GM10847 (cell line): Measurements from ENCODE around the gene ARIH1.

ENCODE experiments used
- POLR2A ChIP-seq: IDR thresholded peaks from 2 replicates; pipeline ENCODE4 v1.6.1; 2011; ENCODE audit not compliant: insufficient read length; ENCODE audit errors: extremely low read depth

Gene ARIH1

GRCh38 chr15:72560458-72560857, 86.3 kb downstream of the ARIH1 start:
- TF ChIP-seq POLR2A = no peak

GRCh38 chr15:72562386-72562785, 88.3 kb downstream of the ARIH1 start:
- no peak for TF ChIP-seq POLR2A

- no peak for TF ChIP-seq POLR2A
Measured at GRCh38 chr15:72562878-72563277, 88.7 kb downstream of the ARIH1 start.

GRCh38 chr15:72564091-72564490, 90.0 kb downstream of the ARIH1 start:
- TF ChIP-seq POLR2A = no peak

GRCh38 chr15:72566973-72567372, 92.8 kb downstream of the ARIH1 start:
- no peak for TF ChIP-seq POLR2A

GRCh38 chr15:72570059-72570458, 95.9 kb downstream of the ARIH1 start:
- TF ChIP-seq POLR2A = no peak

- no peak for TF ChIP-seq POLR2A
Measured at GRCh38 chr15:72579814-72580213, 105.7 kb downstream of the ARIH1 start.

- TF ChIP-seq POLR2A = no peak
Measured at GRCh38 chr15:72584006-72584405, 109.9 kb downstream of the ARIH1 start.

GRCh38 chr15:72585025-72585424, 110.9 kb downstream of the ARIH1 start:
- no peak for TF ChIP-seq POLR2A

GRCh38 chr15:72585476-72586058, 111.4 kb downstream of the ARIH1 start:
- TF ChIP-seq POLR2A = no peak

GRCh38 chr15:72588096-72588495, 114.0 kb downstream of the ARIH1 start:
- no peak for TF ChIP-seq POLR2A

- TF ChIP-seq POLR2A = no peak
Measured at GRCh38 chr15:72590427-72590826, 116.3 kb downstream of the ARIH1 start.

GRCh38 chr15:72591361-72591760, 117.2 kb downstream of the ARIH1 start:
- TF ChIP-seq POLR2A = no peak

- no peak for TF ChIP-seq POLR2A
Measured at GRCh38 chr15:72592097-72592496, 118.0 kb downstream of the ARIH1 start.

- TF ChIP-seq POLR2A = no peak
Measured at GRCh38 chr15:72592676-72593075, 118.5 kb downstream of the ARIH1 start.

GRCh38 chr15:72593838-72594237, 119.7 kb downstream of the ARIH1 start:
- no peak for TF ChIP-seq POLR2A

GRCh38 chr15:72599855-72600464, 125.8 kb downstream of the ARIH1 start:
- TF ChIP-seq POLR2A = no peak
